Activated naive CD4-positive, alpha-beta T cell treated with anti-CD3 and anti-CD28 coated beads, Interleukin-2, amount 10 ng/mL, durations not matched to agents 7 days and 5 days (primary cell): ENCODE data around the gene ZNF462.
A peak's percentile ranks its signal among the peaks of the same experiment; 100 is the strongest.

ENCODE experiments used
- CTCF ChIA-PET: fragments of 350-600 bp; sonication (Branson Sonifier 250); formaldehyde crosslinking; loops from one replicate; lab custom pipeline; 2021; ENCODE audit warnings: antibody characterized with exemption; lab: Charles Lee
- DNase-seq: peaks from one replicate; pipeline ENCODE4 v3.0.0-alpha.2; 2020
- H3K27ac Mint-ChIP-seq: one replicate; pipeline ENCODE4 v1.8.0; 2021; ENCODE audit warnings: mild to moderate bottlenecking, moderate library complexity, mixed read lengths
- H3K27me3 Mint-ChIP-seq: one replicate; pipeline ENCODE4 v1.8.0; 2021; ENCODE audit warnings: mild to moderate bottlenecking, mixed read lengths
- H3K36me3 Mint-ChIP-seq: one replicate; pipeline ENCODE4 v1.8.0; 2021; ENCODE audit warnings: mixed read lengths
- H3K4me1 Mint-ChIP-seq: one replicate; pipeline ENCODE4 v1.8.0; 2021; ENCODE audit warnings: mixed read lengths
- H3K4me3 Mint-ChIP-seq: one replicate; pipeline ENCODE4 v1.8.0; 2021; ENCODE audit warnings: mild to moderate bottlenecking, moderate library complexity, mixed read lengths
- H3K9me3 Mint-ChIP-seq: one replicate; pipeline ENCODE4 v1.8.0; 2021; ENCODE audit warnings: mixed read lengths

The ZNF462 gene

GRCh38 chr9:106962122-106962521 lies 99.2 kb downstream of the ZNF462 start:
- no peak overlapping the region for H3K27ac Mint-ChIP-seq
- H3K36me3 Mint-ChIP-seq: no peaks in the 10 kb centered on the region
- no peak overlapping the region for H3K4me3 Mint-ChIP-seq
- CTCF ChIA-PET: no interaction called here
- no peaks in the 10 kb centered on the region for H3K27me3 Mint-ChIP-seq
- H3K4me1 Mint-ChIP-seq: peaks cover 29% of the 10 kb centered on the region
- H3K9me3 Mint-ChIP-seq: peaks cover 9% of the 10 kb centered on the region
- DNase-seq: no peak

GRCh38 chr9:106962615-106963363 lies 99.8 kb downstream of the ZNF462 start:
- CTCF ChIA-PET: no interaction called here
- Mint-ChIP-seq H3K9me3 (peaks cover 9% of the 10 kb centered on the region), H3K4me3 (no peak overlapping the region), H3K27ac (no peak overlapping the region), H3K27me3 (no peaks in the 10 kb centered on the region), H3K36me3 (no peaks in the 10 kb centered on the region), H3K4me1 (peaks cover 29% of the 10 kb centered on the region)
- no peak for DNase-seq

- DNase-seq: no peak
- no peaks in the 10 kb centered on the region for H3K27me3 Mint-ChIP-seq
- peaks cover 9% of the 10 kb centered on the region for H3K9me3 Mint-ChIP-seq
- H3K4me3 Mint-ChIP-seq: no peak overlapping the region
- CTCF ChIA-PET: no interaction called here
- H3K27ac Mint-ChIP-seq: peak overlapping the region; percentile 55
- no peaks in the 10 kb centered on the region for H3K36me3 Mint-ChIP-seq
- peaks cover 29% of the 10 kb centered on the region for H3K4me1 Mint-ChIP-seq
Observed at GRCh38 chr9:106963684-106964083, 100.7 kb downstream of the ZNF462 start.

GRCh38 chr9:106964329-106964728 lies 101.4 kb downstream of the ZNF462 start:
- Mint-ChIP-seq H3K4me1 (peaks cover 29% of the 10 kb centered on the region), H3K27me3 (no peaks in the 10 kb centered on the region), H3K4me3 (no peak overlapping the region), H3K27ac (no peak overlapping the region), H3K36me3 (no peaks in the 10 kb centered on the region), H3K9me3 (peaks cover 9% of the 10 kb centered on the region)
- CTCF ChIA-PET: no interaction called here
- DNase-seq: no peak

GRCh38 chr9:106964822-106965525 lies 102.0 kb downstream of the ZNF462 start:
- peaks cover under 1% of the 10 kb centered on the region for H3K27me3 Mint-ChIP-seq
- no peak for DNase-seq
- H3K9me3 Mint-ChIP-seq: peaks cover 9% of the 10 kb centered on the region
- H3K27ac Mint-ChIP-seq: peak overlapping the region; percentile 13
- no peaks in the 10 kb centered on the region for H3K36me3 Mint-ChIP-seq
- peaks cover 29% of the 10 kb centered on the region for H3K4me1 Mint-ChIP-seq
- no peak overlapping the region for H3K4me3 Mint-ChIP-seq
- CTCF ChIA-PET: no interaction called here

- CTCF ChIA-PET: no interaction called here
- no peak for DNase-seq
- Mint-ChIP-seq H3K36me3 (no peaks in the 10 kb centered on the region), H3K4me3 (no peak overlapping the region), H3K27me3 (peaks cover 4% of the 10 kb centered on the region), H3K4me1 (peaks cover 23% of the 10 kb centered on the region), H3K9me3 (peaks cover 4% of the 10 kb centered on the region), H3K27ac (no peak overlapping the region)
Observed at GRCh38 chr9:106966481-106966880, 103.5 kb downstream of the ZNF462 start.

- Mint-ChIP-seq H3K4me1 (peaks cover 8% of the 10 kb centered on the region), H3K9me3 (no peaks in the 10 kb centered on the region), H3K4me3 (no peak overlapping the region), H3K27ac (no peak overlapping the region), H3K27me3 (peaks cover 11% of the 10 kb centered on the region), H3K36me3 (no peaks in the 10 kb centered on the region)
- CTCF ChIA-PET: no interaction called here
- no peak for DNase-seq
Observed at GRCh38 chr9:106969696-106970095, 106.7 kb downstream of the ZNF462 start.

- DNase-seq: no peak
- CTCF ChIA-PET: no interaction called here
- Mint-ChIP-seq H3K9me3 (no peaks in the 10 kb centered on the region), H3K27ac (no peak overlapping the region), H3K4me3 (no peak overlapping the region), H3K27me3 (peaks cover 11% of the 10 kb centered on the region), H3K36me3 (no peaks in the 10 kb centered on the region), H3K4me1 (peaks cover under 1% of the 10 kb centered on the region)
Observed at GRCh38 chr9:106970219-106970975, 107.4 kb downstream of the ZNF462 start.

- H3K36me3 Mint-ChIP-seq: no peaks in the 10 kb centered on the region
- H3K27ac Mint-ChIP-seq: no peak overlapping the region
- CTCF ChIA-PET: no interaction called here
- DNase-seq: no peak
- peaks cover 11% of the 10 kb centered on the region for H3K27me3 Mint-ChIP-seq
- H3K4me1 Mint-ChIP-seq: no peaks in the 10 kb centered on the region
- no peaks in the 10 kb centered on the region for H3K9me3 Mint-ChIP-seq
- no peak overlapping the region for H3K4me3 Mint-ChIP-seq
Observed at GRCh38 chr9:106970976-106971457, 108.1 kb downstream of the ZNF462 start.

GRCh38 chr9:106972082-106972481 lies 109.1 kb downstream of the ZNF462 start:
- Mint-ChIP-seq H3K27me3 (peaks cover 11% of the 10 kb centered on the region), H3K9me3 (no peaks in the 10 kb centered on the region), H3K4me1 (no peaks in the 10 kb centered on the region), H3K36me3 (no peaks in the 10 kb centered on the region), H3K27ac (no peak overlapping the region), H3K4me3 (no peak overlapping the region)
- DNase-seq: no peak
- CTCF ChIA-PET: no interaction called here

- Mint-ChIP-seq H3K27me3 (peaks cover 11% of the 10 kb centered on the region), H3K27ac (no peak overlapping the region), H3K9me3 (no peaks in the 10 kb centered on the region), H3K4me1 (no peaks in the 10 kb centered on the region), H3K4me3 (no peak overlapping the region), H3K36me3 (no peaks in the 10 kb centered on the region)
- no peak for DNase-seq
- CTCF ChIA-PET: no interaction called here
Observed at GRCh38 chr9:106974341-106974740, 111.4 kb downstream of the ZNF462 start.

GRCh38 chr9:106976772-106977171 lies 113.8 kb downstream of the ZNF462 start:
- Mint-ChIP-seq H3K27ac (no peak overlapping the region), H3K27me3 (peaks cover 8% of the 10 kb centered on the region), H3K4me3 (no peak overlapping the region), H3K9me3 (no peaks in the 10 kb centered on the region), H3K4me1 (no peaks in the 10 kb centered on the region), H3K36me3 (no peaks in the 10 kb centered on the region)
- CTCF ChIA-PET: no interaction called here
- DNase-seq: no peak

GRCh38 chr9:106980551-106981101 lies 117.7 kb downstream of the ZNF462 start:
- CTCF ChIA-PET: no interaction called here
- Mint-ChIP-seq H3K36me3 (no peaks in the 10 kb centered on the region), H3K9me3 (no peaks in the 10 kb centered on the region), H3K27me3 (no peaks in the 10 kb centered on the region), H3K4me3 (no peak overlapping the region), H3K27ac (no peak overlapping the region), H3K4me1 (no peaks in the 10 kb centered on the region)
- DNase-seq: no peak
